A172 (cell line): ENCODE data around the gene WNT7B. TPM values are rescaled to one million over a fixed set of nuclear protein-coding genes. Genes with fewer than 3 reads are reported as not detected.

Experiments
- DNase-seq: peaks from one replicate; pipeline ENCODE4 v3.0.0-alpha.2; 2015; ENCODE audit warnings: low spot score
- total RNA-seq: library from RNA; depleted of rRNA; stranded (reverse); fragments of >200 nt; shearing (Covaris generic); gene quantifications from 2 replicates; pipeline ENCODE4 v1.2.3, GENCODE V29; 2014

WNT7B gene
- total RNA-seq, 1 experiment from 2014 or later = 4.5 TPM

DNA sequence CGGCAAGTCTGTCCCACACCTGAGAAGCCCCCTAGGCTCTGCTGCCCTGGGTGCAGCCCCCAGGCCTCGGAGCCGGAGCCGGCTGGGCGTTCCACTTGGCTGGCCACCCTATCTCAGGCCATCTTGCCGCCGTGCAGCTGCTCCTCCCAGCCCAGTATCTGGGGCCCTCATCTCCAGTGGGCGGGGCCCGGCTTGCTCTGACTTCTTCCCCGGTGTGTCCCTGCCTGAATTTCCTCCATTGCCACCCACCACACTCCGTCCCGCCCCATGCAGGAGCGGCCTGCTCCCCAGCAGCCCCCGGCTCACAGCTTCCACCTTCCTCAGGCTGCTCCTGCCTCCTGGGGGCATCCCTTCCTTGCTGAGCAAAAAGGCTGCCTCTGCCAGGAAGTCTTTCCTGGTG lies 46.6 kb downstream of the WNT7B start:
- DNase-seq = no peak

- no peak for DNase-seq
Observed at GRCh38 chr22:45929649-45930048, 47.3 kb downstream of the WNT7B start.

- no peak for DNase-seq
Observed at GRCh38 chr22:45928726-45929368, 48.1 kb downstream of the WNT7B start.

GRCh38 chr22:45927059-45927458 lies 49.9 kb downstream of the WNT7B start:
- no peak for DNase-seq

DNA sequence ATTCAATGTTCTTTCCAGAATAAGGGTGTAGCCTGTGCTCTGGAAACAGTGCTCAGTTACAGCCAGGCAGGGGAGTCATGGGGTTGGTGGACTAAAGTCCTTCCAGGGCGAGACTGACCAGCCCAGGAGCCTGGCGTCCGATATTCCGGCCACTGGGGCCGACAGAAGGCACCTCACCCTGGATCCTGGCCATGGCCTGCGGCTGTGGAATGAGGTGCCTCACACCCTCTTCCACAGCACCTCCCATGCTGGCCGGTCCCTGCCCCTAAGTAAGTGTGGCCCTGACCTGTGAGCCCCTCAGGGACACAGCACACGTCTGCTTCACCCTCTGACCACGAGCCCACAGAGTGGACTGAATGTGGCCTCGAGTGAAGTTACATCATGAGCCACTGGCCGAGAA lies 50.5 kb downstream of the WNT7B start:
- no peak for DNase-seq

- peak; percentile 30 for DNase-seq
Observed at GRCh38 chr22:45925811-45926351, 51.1 kb downstream of the WNT7B start.

DNA sequence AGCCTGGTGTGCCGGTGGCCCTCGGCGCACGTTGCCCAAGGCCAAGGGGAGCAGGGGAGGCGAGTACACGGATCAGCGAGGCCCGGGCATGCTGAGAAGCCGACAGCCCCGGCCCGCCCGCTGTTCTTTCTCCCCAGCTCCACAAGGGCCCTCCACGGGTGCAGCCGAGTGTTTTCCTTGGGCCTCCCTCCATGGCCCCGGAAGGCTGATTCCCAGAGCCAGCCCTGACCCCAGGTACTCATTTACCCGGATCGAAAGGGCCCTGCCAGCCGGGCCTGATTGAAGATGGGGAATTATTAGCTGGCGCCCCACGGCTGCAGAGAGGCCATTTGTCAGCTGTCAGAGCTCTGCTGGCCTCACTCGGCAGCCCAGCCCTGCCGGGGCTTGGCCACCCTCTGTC lies 53.1 kb downstream of the WNT7B start:
- no peak for DNase-seq

GRCh38 chr22:45923212-45923611 lies 53.8 kb downstream of the WNT7B start:
- no peak for DNase-seq

DNA sequence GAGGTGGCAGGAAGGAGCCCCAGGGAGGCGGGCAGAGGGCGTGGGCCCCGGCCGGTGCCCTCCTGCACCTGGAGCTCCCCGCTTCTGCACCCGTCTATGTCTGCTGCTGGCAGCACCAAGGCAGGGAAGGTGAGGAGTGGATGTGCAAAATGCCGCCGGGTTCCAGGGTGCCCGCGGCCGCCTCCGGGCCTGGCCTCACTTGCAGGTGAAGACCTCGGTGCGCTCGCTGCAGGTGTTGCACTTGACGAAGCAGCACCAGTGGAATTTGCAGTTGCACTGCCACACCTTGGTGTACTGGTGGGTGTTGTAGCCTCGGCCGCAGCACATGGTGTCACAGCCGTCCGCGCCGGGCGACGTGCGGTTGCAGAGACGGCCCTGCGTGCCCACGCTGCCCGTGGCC lies 54.3 kb downstream of the WNT7B start:
- DNase-seq = no peak

- DNase-seq = no peak
Observed at GRCh38 chr22:45922256-45922655, 54.7 kb downstream of the WNT7B start.

DNA sequence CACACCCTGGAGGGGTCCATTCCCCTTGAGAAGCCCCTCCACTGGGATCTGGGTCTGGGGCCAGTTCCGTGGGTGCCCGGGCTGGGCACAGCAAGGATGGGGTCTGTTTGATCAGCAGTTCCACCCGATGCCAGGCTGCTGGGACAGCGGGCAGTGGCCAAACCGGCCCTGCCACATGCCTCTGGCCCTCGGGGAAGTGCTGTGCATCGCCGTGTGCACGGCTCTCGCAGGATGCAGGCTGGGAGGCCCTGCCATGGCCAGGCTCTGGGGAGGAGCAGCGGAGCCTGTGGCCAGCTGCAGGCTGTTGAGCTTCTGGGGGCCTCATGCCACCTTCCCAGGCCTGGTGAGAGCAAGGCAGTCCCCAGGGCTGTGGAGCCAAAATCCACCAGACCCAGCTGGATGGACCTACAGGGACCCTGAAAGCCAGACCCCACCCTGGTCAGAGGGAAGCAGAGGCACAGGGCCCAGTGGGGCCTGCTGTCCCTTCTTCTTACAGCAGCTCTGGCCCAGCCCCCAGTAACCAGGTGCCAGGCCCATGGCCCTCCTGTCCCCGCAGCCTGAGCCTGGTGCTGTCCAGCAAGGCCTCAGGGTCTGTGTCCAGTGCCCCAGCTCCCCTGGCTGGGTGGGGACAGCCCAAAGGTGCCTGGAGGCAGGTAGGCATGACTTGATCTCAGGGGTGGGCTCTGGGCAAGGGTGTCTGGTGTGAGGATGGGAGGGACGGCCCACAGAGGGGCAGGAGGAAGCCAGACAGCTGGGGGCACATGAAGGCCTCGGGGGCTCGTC lies 57.3 kb downstream of the WNT7B start:
- no peak for DNase-seq

GRCh38 chr22:45918459-45919370 lies 58.2 kb downstream of the WNT7B start:
- no peak for DNase-seq

- DNase-seq = no peak
Observed at GRCh38 chr22:45917700-45918458, 59.1 kb downstream of the WNT7B start.

DNA sequence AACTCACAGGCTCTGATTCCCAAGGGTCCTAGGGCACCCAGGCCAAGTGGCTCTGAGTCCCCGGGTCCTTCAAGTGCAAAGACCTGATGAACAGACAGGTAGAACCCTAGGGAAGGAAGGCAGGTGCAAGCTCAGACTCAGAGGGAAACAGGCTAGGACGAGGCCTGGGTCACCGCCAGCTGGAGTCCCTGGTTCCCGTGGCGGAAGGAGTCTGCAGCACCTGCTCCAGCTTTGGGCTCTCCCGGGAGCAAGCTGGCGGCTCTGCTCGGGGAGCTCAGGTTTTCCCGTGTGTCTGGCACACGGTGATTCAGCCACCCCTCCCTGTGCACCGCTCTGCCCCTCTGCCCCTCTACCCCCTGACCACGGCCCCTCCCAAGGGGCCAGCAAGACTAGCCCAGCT lies 59.8 kb downstream of the WNT7B start:
- DNase-seq = no peak

DNA sequence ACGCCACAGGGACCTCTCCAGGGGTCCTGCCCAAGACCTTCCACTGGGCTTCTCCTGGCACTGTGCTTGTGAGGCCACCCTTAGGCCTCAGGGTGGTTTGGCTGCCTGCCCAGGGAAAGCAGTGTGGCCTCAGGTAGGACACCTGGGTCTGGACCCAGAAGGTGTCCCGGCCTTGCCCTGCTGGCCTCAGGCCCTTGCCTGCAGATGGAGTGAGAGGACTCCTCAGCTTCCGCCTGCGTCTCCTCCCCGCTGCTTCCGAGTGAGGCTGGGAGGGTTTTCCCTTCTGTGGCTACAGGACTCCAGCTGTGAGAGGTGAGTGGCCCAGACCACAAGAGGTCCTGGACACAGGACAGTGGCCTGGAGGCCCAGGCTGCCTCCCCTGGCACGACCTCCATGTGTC lies 60.4 kb downstream of the WNT7B start:
- peak; percentile 73 for DNase-seq

DNA sequence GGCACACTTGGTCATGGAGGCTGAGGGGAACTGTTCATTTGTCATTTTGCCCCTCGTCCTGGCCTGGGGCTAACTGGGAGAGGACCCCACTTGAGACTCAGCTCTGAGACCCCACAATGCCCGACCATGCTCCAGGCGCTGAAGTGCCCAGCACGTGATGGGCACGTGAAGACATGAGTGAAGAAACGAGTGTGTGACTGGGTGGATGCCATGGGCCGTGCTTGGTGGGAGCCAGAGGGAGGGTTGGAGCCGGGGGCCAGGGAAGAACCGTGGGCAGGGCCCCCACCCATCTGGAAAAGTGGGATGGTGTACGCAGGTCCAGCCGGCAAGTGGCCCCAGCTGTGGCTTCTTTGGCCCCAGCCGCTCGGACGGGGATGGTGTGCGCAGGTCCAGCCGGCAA lies 61.1 kb downstream of the WNT7B start:
- no peak for DNase-seq

GRCh38 chr22:45915151-45915550 lies 61.8 kb downstream of the WNT7B start:
- no peak for DNase-seq

DNA sequence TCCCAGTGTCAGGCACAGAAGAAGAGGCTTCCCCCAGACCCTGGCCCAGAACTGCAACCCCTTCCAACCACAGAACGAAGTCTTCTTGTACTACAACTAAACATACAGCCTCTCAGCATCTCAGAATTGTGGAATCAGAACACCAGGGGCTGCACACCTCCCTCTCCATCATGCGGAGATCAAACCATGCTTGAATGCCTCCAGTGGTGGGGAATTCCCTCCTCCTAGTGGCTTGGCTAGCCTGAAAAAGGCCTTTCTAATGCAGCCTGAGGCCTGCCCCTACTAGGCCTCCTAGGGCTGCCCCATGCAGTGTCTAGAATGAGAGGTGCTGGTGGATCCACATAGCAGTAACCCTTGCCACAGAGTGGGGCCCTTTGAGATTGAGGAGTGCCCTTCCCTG lies 62.7 kb downstream of the WNT7B start:
- no peak for DNase-seq

DNA sequence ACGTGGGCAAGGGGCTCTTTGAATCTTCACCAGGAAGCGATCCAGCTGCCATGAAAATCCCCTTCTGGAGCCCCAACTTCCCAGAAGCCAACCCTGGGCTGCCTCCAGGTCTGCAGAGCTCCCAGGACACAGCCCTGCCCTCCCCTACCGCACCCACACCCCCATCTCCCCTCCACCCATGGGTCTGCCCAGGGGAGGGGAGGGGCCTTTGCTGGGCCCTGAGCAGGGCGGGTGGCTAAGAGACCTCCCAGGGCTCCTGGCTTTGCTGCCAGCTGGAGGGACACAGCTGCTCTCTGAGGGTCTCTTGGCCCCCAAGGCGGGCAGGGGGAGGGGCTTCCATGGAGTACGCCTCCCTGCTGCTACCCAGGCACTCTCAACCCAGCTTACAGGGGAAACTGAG lies 64.1 kb downstream of the WNT7B start:
- DNase-seq = no peak

- peak; percentile 54 for DNase-seq
Observed at GRCh38 chr22:45911601-45912271, 65.2 kb downstream of the WNT7B start.

- no peak for DNase-seq
Observed at GRCh38 chr22:45910928-45911467, 66.0 kb downstream of the WNT7B start.
